Endothelial cell of hepatic sinusoid (primary cell): ENCODE data around the gene CCNQ.

Experiments used
- in situ Hi-C: cut with HindIII; loops from 2 replicates; pipeline ENCODE4 v1.10.0; 2017; ENCODE audit warnings: low sequenced_read_pairs

Gene CCNQ

GRCh38 chrX:153596981-153597750 lies 1.8 kb downstream of the CCNQ start:
- in situ Hi-C loops: no loop called here

GRCh38 chrX:153595859-153596857 lies 2.8 kb downstream of the CCNQ start:
- in situ Hi-C loops: no loop called here

- in situ Hi-C loops: no loop called here
Measured at GRCh38 chrX:153595387-153595786, 3.6 kb downstream of the CCNQ start.

- in situ Hi-C loops: no loop called here
Measured at GRCh38 chrX:153593811-153594500, 5.0 kb downstream of the CCNQ start.

GRCh38 chrX:153592966-153593688 lies 5.8 kb downstream of the CCNQ start:
- in situ Hi-C loops: no loop called here

GRCh38 chrX:153592091-153592833 lies 6.7 kb downstream of the CCNQ start:
- in situ Hi-C loops: no loop called here

GRCh38 chrX:153590961-153591956 lies 7.7 kb downstream of the CCNQ start:
- in situ Hi-C loops: no loop called here

- in situ Hi-C loops: no loop called here
Measured at GRCh38 chrX:153588782-153589446, 10.0 kb downstream of the CCNQ start.

- in situ Hi-C loops: no loop called here
Measured at GRCh38 chrX:153588021-153588781, 10.7 kb downstream of the CCNQ start.

- in situ Hi-C loops: no loop called here
Measured at GRCh38 chrX:153587342-153587741, 11.6 kb downstream of the CCNQ start.

- in situ Hi-C loops: no loop called here
Measured at GRCh38 chrX:153585827-153586226, 13.1 kb downstream of the CCNQ start.

GRCh38 chrX:153583433-153583832 lies 15.5 kb downstream of the CCNQ start:
- in situ Hi-C loops: loop anchor here (5.0 kb wide), 1 partner anchor 36 kb away; no protein-coding TSS in a partner anchor

- in situ Hi-C loops: loop anchor here (5.0 kb wide), 1 partner anchor 36 kb away; no protein-coding TSS in a partner anchor
Measured at GRCh38 chrX:153582896-153583295, 16.0 kb downstream of the CCNQ start.

- in situ Hi-C loops: loop anchor here (5.0 kb wide), 1 partner anchor 34 kb away; no protein-coding TSS in a partner anchor
Measured at GRCh38 chrX:153580700-153581386, 18.1 kb downstream of the CCNQ start.

GRCh38 chrX:153578889-153579288 lies 20.1 kb downstream of the CCNQ start:
- in situ Hi-C loops: loop anchor here (5.0 kb wide), 1 partner anchor 107 kb away; the partner anchor contains the start of gene HAUS7

- in situ Hi-C loops: loop anchor here (5.0 kb wide), 1 partner anchor 106 kb away; the partner anchor contains the start of gene HAUS7
Measured at GRCh38 chrX:153578200-153578835, 20.6 kb downstream of the CCNQ start.
